NCI-H1694 treated with DMSO at 0.1 percent for 48 hours (cell line): ENCODE results near the gene DGKD.
"Not testable (repeated sequence)": the region's sequence is repeated elsewhere in the genome, so short reads cannot be mapped to it uniquely, and the experiment has no call there.

Experiments
- DNase-seq: peaks from one replicate; lab custom pipeline; 2025; lab: John Stamatoyannopoulos, UW

DGKD gene

GRCh38 chr2:233353769-233354499 is at the start of gene DGKD:
Gene DGKD, plus strand, starts transcription at chr2:233354494. Its CDS starts 25 bp downstream, at chr2:233354519.
- peak; percentile 21 for DNase-seq

GRCh38 chr2:233307565-233307964 is 46.7 kb upstream of the DGKD start, which contains the start of gene SAG:
Gene SAG, plus strand, starts transcription at chr2:233307816. Its CDS starts 1,374 bp downstream, at chr2:233309190.
- DNase-seq: no peak

DNA sequence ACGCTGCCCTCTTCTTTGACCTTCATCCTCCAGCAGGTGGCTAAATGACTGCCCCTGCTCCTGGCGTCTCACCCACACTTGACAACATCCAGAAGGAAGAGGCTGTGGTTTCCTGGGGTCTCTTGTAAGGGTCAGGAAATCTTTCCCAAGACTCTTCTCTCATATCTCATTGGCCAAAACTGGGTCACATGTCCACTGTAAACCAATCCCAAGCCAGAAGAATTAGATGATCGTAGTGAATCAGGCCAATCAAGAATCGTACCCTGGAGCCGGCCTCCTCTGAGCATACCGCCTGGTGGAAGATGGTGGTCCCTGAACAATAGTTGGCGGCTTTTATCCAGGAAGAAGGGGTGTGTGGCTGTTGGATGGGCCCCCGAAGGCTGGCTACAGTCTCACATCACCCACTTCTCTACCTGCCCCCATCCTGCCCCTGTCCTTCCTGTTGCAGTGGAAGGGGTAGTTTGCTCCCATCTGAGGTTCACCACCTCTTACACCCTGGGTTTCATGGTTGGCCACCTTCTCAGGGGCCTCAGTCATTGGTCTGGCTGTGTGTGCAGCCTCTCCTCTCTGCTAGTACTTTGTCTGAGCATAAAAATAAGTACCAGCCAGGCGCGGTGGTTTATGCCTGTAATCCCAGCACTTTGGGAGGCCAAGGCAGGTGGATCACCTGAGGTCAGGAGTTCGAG is 42.9 kb upstream of the DGKD start:
- DNase-seq: no peak

- DNase-seq: no peak
Measured at GRCh38 chr2:233312874-233313273, 41.4 kb upstream of the DGKD start.

GRCh38 chr2:233314180-233314925 is 39.9 kb upstream of the DGKD start:
- no peak for DNase-seq

- DNase-seq: no peak
Measured at GRCh38 chr2:233317196-233317943, 36.9 kb upstream of the DGKD start.

GRCh38 chr2:233319256-233319655 is 35.0 kb upstream of the DGKD start:
- no peak for DNase-seq

GRCh38 chr2:233320470-233320869 is 33.8 kb upstream of the DGKD start:
- DNase-seq: no peak

GRCh38 chr2:233321166-233321565 is 33.1 kb upstream of the DGKD start:
- peak; percentile 13 for DNase-seq

DNA sequence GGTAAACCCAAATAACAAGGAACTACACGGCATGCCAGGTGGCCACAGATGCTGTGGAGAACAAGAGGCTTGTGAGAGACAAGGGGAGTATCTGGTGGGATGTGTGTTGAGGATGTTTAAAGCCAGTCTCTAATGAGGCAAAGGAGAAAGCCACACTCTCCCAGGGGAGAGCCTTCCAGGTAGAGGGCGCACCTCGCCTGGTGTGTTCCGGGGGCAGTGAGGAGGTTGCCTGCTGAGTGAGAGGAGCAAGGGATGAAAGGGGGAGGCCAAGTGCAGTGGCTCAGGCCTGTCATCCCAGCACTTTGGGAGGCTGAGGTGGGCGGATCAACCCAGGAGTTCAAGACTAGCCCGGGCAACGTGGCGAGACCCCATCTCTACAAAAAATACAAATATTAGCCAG is 30.4 kb upstream of the DGKD start:
- no peak for DNase-seq

- no peak for DNase-seq
Measured at GRCh38 chr2:233325256-233325655, 29.0 kb upstream of the DGKD start.

- no peak for DNase-seq
Measured at GRCh38 chr2:233325814-233326213, 28.5 kb upstream of the DGKD start.

- DNase-seq: no peak
Measured at GRCh38 chr2:233326500-233326899, 27.8 kb upstream of the DGKD start.

- no peak for DNase-seq
Measured at GRCh38 chr2:233328922-233329321, 25.4 kb upstream of the DGKD start.

- DNase-seq: peak; percentile 73
Measured at GRCh38 chr2:233329489-233330135, 24.7 kb upstream of the DGKD start.

GRCh38 chr2:233331536-233331935 is 22.8 kb upstream of the DGKD start:
- DNase-seq: peak; percentile 10

- DNase-seq: no peak
Measured at GRCh38 chr2:233332125-233332524, 22.2 kb upstream of the DGKD start.

DNA sequence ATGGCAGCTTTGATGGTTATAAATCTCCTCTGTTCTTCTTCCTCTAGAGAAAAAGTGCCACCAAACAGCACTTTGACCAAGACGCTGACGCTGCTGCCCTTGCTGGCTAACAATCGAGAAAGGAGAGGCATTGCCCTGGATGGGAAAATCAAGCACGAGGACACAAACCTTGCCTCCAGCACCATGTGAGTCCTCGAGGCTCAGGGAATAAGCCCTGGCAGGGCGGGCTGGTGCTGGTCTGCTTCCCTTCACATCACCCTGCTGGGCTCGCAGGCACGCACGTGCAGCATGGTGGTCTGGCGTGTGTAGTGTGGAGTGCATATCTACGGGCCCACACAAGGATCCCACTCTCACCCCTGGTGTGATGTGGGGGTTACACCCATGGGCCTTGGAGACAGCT is 19.4 kb upstream of the DGKD start:
- DNase-seq: no peak

GRCh38 chr2:233336091-233336490 is 18.2 kb upstream of the DGKD start:
- DNase-seq: not testable (repeated sequence)

GRCh38 chr2:233336541-233336940 is 17.8 kb upstream of the DGKD start:
- DNase-seq: no peak

DNA sequence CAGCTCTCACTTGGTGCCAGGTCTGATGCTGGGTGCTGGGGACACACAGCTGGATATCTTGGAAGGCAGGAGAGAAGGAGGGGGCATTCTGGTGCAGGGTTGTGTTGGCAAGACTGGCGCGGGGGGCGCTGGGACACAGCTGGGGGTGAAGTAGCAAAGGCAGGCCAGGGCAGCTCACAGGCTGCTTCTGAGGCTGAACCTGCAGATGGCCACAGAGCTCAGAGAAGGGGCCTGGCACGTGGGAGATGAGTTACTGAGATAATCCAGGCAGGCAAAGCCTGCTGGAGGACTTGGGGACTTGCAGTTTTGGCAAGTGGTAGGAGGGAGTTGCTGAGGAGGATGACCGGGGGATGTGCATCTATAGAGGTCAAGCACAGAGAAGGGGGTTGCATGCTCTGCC is 16.2 kb upstream of the DGKD start:
- peak; percentile 10 for DNase-seq
